ENCODE data around the gene SCRN3. TPM values are rescaled to one million over a fixed set of nuclear protein-coding genes. Genes with fewer than 3 reads are reported as not detected.

The SCRN3 gene
- total RNA-seq, 4 donors from 2014 or later, result 2.6 to 46.8 (median 16.2) TPM

- Histone ChIP-seq H3K27me3 (no peaks in the 10 kb centered on the region), H3K4me3 (no peak overlapping the region), H3K9me3 (no peaks in the 10 kb centered on the region), H3K27ac (no peak overlapping the region), H3K36me3 (no peaks in the 10 kb centered on the region), H3K4me1 (no peaks in the 10 kb centered on the region)
- intact Hi-C loops (cut with DNase I; ENCODE audit: low total_unique reads), result no loop called here
- DNase-seq, result no peak
- TF ChIP-seq CTCF (IDR thresholded peaks at IDR 0.05) (no peak), POLR2A (IDR thresholded peaks at IDR 0.05) (no peak)
Measured at GRCh38 chr2:174450021-174450816, 54.7 kb downstream of the SCRN3 start.

- no peak overlapping the region for H3K4me3 ChIP-seq
- intact Hi-C loops (cut with DNase I; ENCODE audit: low total_unique reads), result no loop called here
- no peak overlapping the region for H3K27ac ChIP-seq
- no peaks in the 10 kb centered on the region for H3K9me3 ChIP-seq
- H3K27me3 ChIP-seq, result no peaks in the 10 kb centered on the region
- H3K36me3 ChIP-seq, result no peaks in the 10 kb centered on the region
- no peak for DNase-seq
- no peaks in the 10 kb centered on the region for H3K4me1 ChIP-seq
- no peak for TF ChIP-seq CTCF (IDR thresholded peaks at IDR 0.05)
- no peak for TF ChIP-seq POLR2A (IDR thresholded peaks at IDR 0.05)
Measured at GRCh38 chr2:174454566-174454965, 59.0 kb downstream of the SCRN3 start.

GRCh38 chr2:174461221-174461620, 65.7 kb downstream of the SCRN3 start:
- no peak for DNase-seq
- intact Hi-C loops (cut with DNase I; ENCODE audit: low total_unique reads), result loop anchor here (10.0 kb wide), 1 partner anchor 224 kb away; no protein-coding TSS in a partner anchor
- H3K27me3 ChIP-seq, result no peaks in the 10 kb centered on the region

GRCh38 chr2:174465327-174465726, 69.8 kb downstream of the SCRN3 start:
- H3K27me3 ChIP-seq, result no peaks in the 10 kb centered on the region
- intact Hi-C loops (cut with DNase I; ENCODE audit: low total_unique reads), result loop anchor here (10.0 kb wide), 1 partner anchor 219 kb away; no protein-coding TSS in a partner anchor
- no peak overlapping the region for H3K4me3 ChIP-seq
- H3K36me3 ChIP-seq, result peaks cover 0 to 2% of the 10 kb centered on the region in 2 donors
- DNase-seq, result no peak
- TF ChIP-seq POLR2A (IDR thresholded peaks at IDR 0.05) (no peak), CTCF (IDR thresholded peaks at IDR 0.05) (no peak)
- no peaks in the 10 kb centered on the region for H3K4me1 ChIP-seq
- H3K9me3 ChIP-seq, result no peaks in the 10 kb centered on the region
- no peak overlapping the region for H3K27ac ChIP-seq

More at GRCh38 chr2:174461221-174461620, 65.7 kb downstream of the SCRN3 start:
- no peak for TF ChIP-seq CTCF (IDR thresholded peaks at IDR 0.05)
- TF ChIP-seq POLR2A (IDR thresholded peaks at IDR 0.05), result no peak
- Histone ChIP-seq H3K36me3 (no peaks in the 10 kb centered on the region), H3K9me3 (no peaks in the 10 kb centered on the region), H3K4me3 (no peak overlapping the region), H3K27ac (no peak overlapping the region), H3K4me1 (no peaks in the 10 kb centered on the region)

- Histone ChIP-seq H3K4me1 (no peaks in the 10 kb centered on the region), H3K27ac (no peak overlapping the region), H3K27me3 (no peaks in the 10 kb centered on the region), H3K4me3 (no peak overlapping the region), H3K36me3 (peaks cover 0 to 2% of the 10 kb centered on the region in 2 donors), H3K9me3 (no peaks in the 10 kb centered on the region)
- no peak for DNase-seq
- intact Hi-C loops (cut with DNase I; ENCODE audit: low total_unique reads), result no loop called here
- no peak for TF ChIP-seq CTCF (IDR thresholded peaks at IDR 0.05)
- TF ChIP-seq POLR2A (IDR thresholded peaks at IDR 0.05), result no peak
Measured at GRCh38 chr2:174473796-174474195, 78.3 kb downstream of the SCRN3 start.
